GM12864 (cell line): ENCODE measurements around the gene RCVRN.

Experiments
- DNase-seq: peaks from one replicate; pipeline ENCODE4 v3.0.0-alpha.2; 2011; ENCODE audit warnings: low read depth
- H3K4me3 ChIP-seq: 2 replicates; pipeline ENCODE4 v1.5.1; 2011; ENCODE audit warnings: mild to moderate bottlenecking, low read depth, low read length, control low read depth
- CTCF ChIP-seq: IDR thresholded peaks from 2 replicates; pipeline ENCODE4 v1.5.1; 2011; ENCODE audit warnings: low read depth, mild to moderate bottlenecking, moderate library complexity, low read length, control low read depth, inconsistent platforms; ENCODE audit errors: missing control alignments

The RCVRN gene

DNA sequence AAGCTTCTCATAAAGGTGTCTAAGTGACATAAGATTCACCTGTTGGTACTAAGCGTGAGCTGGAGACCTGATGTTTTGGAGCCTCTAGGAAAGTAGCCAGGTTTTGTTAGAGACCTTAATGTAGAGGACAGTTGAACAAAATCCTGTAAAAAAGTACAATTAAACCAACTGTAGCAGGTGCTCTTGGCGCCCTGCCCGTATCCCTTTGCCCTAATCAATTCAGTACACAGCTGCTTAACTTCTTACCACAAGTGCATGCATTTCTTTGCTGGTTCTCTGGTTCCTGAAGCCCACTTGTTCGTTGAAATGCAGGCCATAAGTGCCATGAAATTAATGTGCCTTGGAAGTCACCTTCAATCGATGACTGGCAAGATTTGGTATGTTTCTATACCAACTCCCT is 54.9 kb downstream of the RCVRN start:
- no peak for TF ChIP-seq CTCF
- DNase-seq: no peak

More for the DNA sequence above, 54.9 kb downstream of the RCVRN start:
- no peak overlapping the region for H3K4me3 ChIP-seq
